Gastroesophageal sphincter (tissue), 4 donors: ENCODE results near the gene HLA-DRA. TPM values are rescaled to one million over a fixed set of nuclear protein-coding genes. Genes with fewer than 3 reads are reported as not detected.

Experiments used
- ATAC-seq: fragments of 150-250 bp; one replicate; pipeline ENCODE4 v1.9.1; 2016; ENCODE audit warnings: mild to moderate bottlenecking, moderate library complexity
- H3K27ac ChIP-seq, 4 donors: fragments of 200-600 bp; sonication (generic) in 3 of 4; 1 replicate in 3 of 4; 2 replicates in 1 of 4; pipeline ENCODE4 v1.5.1; 2016 to 2019
- H3K27me3 ChIP-seq: fragments of 200-600 bp; sonication (generic); one replicate; pipeline ENCODE4 v1.5.1; 2019
- H3K36me3 ChIP-seq, 2 donors: fragments of 200-600 bp; sonication (generic); one replicate each; pipeline ENCODE4 v1.5.1; 2019; ENCODE audit warnings: control low read depth in 1 of 2
- H3K4me1 ChIP-seq, 3 donors: fragments of 200-600 bp; sonication (generic); 1 replicate in 2 of 3; 2 replicates in 1 of 3; pipeline ENCODE4 v1.5.1; 2016 to 2019; ENCODE audit warnings: control low read depth in 2 of 3
- H3K4me3 ChIP-seq, 2 donors: fragments of 200-600 bp; sonication (generic); one replicate each; pipeline ENCODE4 v1.5.1; 2019; ENCODE audit warnings: mild to moderate bottlenecking in 1 of 2, moderate library complexity in 1 of 2
- H3K9me3 ChIP-seq, 3 donors: fragments of 200-600 bp; sonication (generic); one replicate each; pipeline ENCODE4 v1.5.1; 2017 to 2019; ENCODE audit warnings: control low read depth in 2 of 3
- EP300 ChIP-seq: sonication (generic); formaldehyde crosslinking; IDR thresholded peaks from one replicate; pipeline ENCODE4 v1.6.1; 2017; ENCODE audit warnings: antibody characterized with exemption, mild to moderate bottlenecking
- POLR2A ChIP-seq, 2 donors: fragments of 450-650 bp; IDR thresholded peaks; one replicate each; pipeline ENCODE4 v1.6.1; 2017; ENCODE audit warnings: antibody characterized with exemption in 2 of 2, mild to moderate bottlenecking in 2 of 2, moderate library complexity in 1 of 2
- POLR2AphosphoS5 ChIP-seq: sonication (generic); formaldehyde crosslinking; IDR thresholded peaks from one replicate; pipeline ENCODE4 v1.6.1; 2017; ENCODE audit warnings: antibody characterized with exemption
- WGBS, 2 donors: methylation state at CpG; one replicate each; pipeline ENCODE4 v1.1.5; 2018; ENCODE audit warnings: low coverage in 1 of 2; 5-methylcytosine and 5-hydroxymethylcytosine counted together
- total RNA-seq, 4 donors: library from RNA; depleted of rRNA; stranded (reverse); fragments of >200 nt; gene quantifications; one replicate each; pipeline ENCODE4 v1.1.0, GENCODE V29; 2016
- TF ChIP-seq, protein P1 (sequence below), 4 experiments: fragments of 200-600 bp in 2 of 4; fragments of 450-650 bp in 2 of 4; sonication (generic) in 1 of 4; IDR thresholded peaks; one replicate each; pipeline ENCODE4 v1.5.1; 2017 to 2019; ENCODE audit warnings: antibody characterized with exemption in 4 of 4, mild to moderate bottlenecking in 2 of 4, moderate library complexity in 2 of 4

Gene HLA-DRA
- total RNA-seq, 4 donors from 2014 or later: 43.6 to 285 (median 108) TPM

DNA sequence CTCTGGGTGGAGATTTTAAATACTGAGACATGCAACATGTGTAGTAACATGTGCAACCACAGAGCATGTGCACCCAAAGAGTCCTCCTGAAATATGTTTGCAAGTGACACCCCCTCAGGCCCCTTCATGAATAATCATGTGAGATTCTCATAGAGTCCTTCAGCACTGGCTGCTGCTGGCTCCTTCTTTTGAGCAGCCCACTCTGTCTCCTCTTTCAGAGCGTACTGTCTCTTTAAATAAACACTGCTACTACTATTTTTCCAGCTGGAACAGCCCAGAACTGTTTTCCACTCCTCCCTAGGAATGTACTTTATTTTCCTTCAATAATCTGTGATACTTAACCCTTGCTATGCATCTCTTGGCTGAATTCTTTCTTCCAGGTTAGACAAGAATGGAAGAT is 48.4 kb downstream of the HLA-DRA start:
- no peaks in the 10 kb centered on the region for H3K9me3 ChIP-seq
- WGBS, 2 donors: 40% methylated on average over 1 of the region's 1 CpG; no CpG with 5 or more reads in 1 of the 2 donors
- H3K36me3 ChIP-seq: no peaks in the 10 kb centered on the region
- no peak overlapping the region for H3K27ac ChIP-seq
- H3K4me3 ChIP-seq: no peak overlapping the region
- H3K4me1 ChIP-seq: no peaks in the 10 kb centered on the region
- TF ChIP-seq POLR2AphosphoS5 (no peak), POLR2A (IDR thresholded peaks at IDR 0.05) (no peak)
- peak; percentile 46 for ATAC-seq
- H3K27me3 ChIP-seq: peaks cover 8% of the 10 kb centered on the region

DNA sequence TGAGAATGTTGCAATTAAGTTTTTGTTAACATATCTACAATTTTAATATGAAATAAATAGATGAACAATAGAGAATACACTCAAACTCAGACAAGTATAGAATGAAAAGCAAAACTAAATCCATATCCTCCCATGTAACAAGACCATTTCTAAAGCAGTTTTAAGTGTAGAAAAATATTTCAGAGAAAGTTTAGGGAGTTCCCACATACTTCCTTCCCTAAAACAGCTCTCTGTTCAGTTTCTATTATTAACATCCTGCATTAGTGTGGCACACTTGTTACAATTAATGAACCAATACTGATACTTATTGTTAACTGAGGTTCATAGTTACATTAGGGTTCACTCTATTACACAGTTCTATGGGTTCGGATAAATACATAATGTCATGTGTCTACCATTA is 52.0 kb downstream of the HLA-DRA start:
- no peaks in the 10 kb centered on the region for H3K27me3 ChIP-seq
- H3K36me3 ChIP-seq: no peaks in the 10 kb centered on the region
- H3K27ac ChIP-seq: no peak overlapping the region
- TF ChIP-seq EP300 (no peak), POLR2AphosphoS5 (no peak), POLR2A (IDR thresholded peaks at IDR 0.05) (no peak)
- TF ChIP-seq, protein P1, sequence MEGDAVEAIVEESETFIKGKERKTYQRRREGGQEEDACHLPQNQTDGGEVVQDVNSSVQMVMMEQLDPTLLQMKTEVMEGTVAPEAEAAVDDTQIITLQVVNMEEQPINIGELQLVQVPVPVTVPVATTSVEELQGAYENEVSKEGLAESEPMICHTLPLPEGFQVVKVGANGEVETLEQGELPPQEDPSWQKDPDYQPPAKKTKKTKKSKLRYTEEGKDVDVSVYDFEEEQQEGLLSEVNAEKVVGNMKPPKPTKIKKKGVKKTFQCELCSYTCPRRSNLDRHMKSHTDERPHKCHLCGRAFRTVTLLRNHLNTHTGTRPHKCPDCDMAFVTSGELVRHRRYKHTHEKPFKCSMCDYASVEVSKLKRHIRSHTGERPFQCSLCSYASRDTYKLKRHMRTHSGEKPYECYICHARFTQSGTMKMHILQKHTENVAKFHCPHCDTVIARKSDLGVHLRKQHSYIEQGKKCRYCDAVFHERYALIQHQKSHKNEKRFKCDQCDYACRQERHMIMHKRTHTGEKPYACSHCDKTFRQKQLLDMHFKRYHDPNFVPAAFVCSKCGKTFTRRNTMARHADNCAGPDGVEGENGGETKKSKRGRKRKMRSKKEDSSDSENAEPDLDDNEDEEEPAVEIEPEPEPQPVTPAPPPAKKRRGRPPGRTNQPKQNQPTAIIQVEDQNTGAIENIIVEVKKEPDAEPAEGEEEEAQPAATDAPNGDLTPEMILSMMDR (IDR thresholded peaks at IDR 0.05): no peak
- no peak overlapping the region for H3K4me3 ChIP-seq
- no peaks in the 10 kb centered on the region for H3K4me1 ChIP-seq
- ATAC-seq: no peak
- H3K9me3 ChIP-seq: no peaks in the 10 kb centered on the region
- WGBS, 2 donors: 0% methylated on average over 1 of the region's 1 CpG; no CpG with 5 or more reads in 1 of the 2 donors

DNA sequence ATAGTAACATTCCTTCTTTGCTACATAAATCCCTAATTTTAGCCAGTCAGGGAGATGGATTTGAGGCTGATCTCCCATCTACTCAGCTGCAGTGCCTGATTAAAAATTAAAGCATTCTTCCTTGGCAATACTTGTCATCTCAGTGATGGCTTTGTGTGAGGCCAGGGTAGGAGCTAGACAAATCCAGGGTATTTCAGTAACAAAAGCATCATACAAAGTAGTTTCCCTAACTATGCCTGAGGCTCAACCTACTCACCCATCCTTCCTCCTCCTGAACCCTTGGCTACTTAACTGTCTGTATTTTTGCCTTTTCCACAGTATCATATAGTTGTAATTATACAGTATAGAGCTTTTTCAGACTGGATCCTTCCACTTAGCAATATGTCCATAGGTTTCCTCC is 52.7 kb downstream of the HLA-DRA start:
- no peak for ATAC-seq
- TF ChIP-seq POLR2A (IDR thresholded peaks at IDR 0.05): no peak
- TF ChIP-seq, protein P1 (IDR thresholded peaks at IDR 0.05): no peak
- no peak for TF ChIP-seq EP300
- TF ChIP-seq POLR2AphosphoS5: no peak
- H3K4me3 ChIP-seq: no peak overlapping the region
- H3K27me3 ChIP-seq: no peaks in the 10 kb centered on the region
- H3K27ac ChIP-seq: no peak overlapping the region
- H3K9me3 ChIP-seq: no peaks in the 10 kb centered on the region
- no peaks in the 10 kb centered on the region for H3K36me3 ChIP-seq
- no peaks in the 10 kb centered on the region for H3K4me1 ChIP-seq

Other genes starting within 250 kb of the HLA-DRA start
- 10 to 100 TPM; 42.9 to 70.1 (median 61.0) TPM for gene PBX2, start 249.7 kb upstream of the HLA-DRA start, total RNA-seq
- 10 to 100 TPM in 2 of 4 donors, 1 to 10 TPM in 1, under 1 TPM in 1; 0.93 to 16.3 (median 9.0) TPM for gene GPSM3, start 247.2 kb upstream of the HLA-DRA start, total RNA-seq
- gene NOTCH4, start 215.8 kb upstream of the HLA-DRA start, total RNA-seq: 10 to 100 TPM; 10.9 to 26.0 (median 13.2) TPM
- gene TSBP1, start 68.0 kb upstream of the HLA-DRA start, total RNA-seq: not detected
- not detected for gene BTNL2, start 32.7 kb upstream of the HLA-DRA start, total RNA-seq
- gene HLA-DRB5, start 90.4 kb downstream of the HLA-DRA start, total RNA-seq: 10 to 100 TPM in 1 of 4 donors, 1 to 10 TPM in 1, under 1 TPM in 1, not detected in 1; 0.93 to 50.6 (median 7.4) TPM
- gene HLA-DRB1, start 150.0 kb downstream of the HLA-DRA start, total RNA-seq: 10 to 100 TPM in 3 of 4 donors, 1 to 10 TPM in 1; 5.8 to 80.7 (median 55.5) TPM
- gene HLA-DQA1, start 197.5 kb downstream of the HLA-DRA start, total RNA-seq: 1 to 10 TPM in 3 of 4 donors, not detected in 1; 1.7 to 7.8 (median 4.3) TPM
- 1 to 10 TPM in 3 of 4 donors, under 1 TPM in 1; 0.16 to 5.8 (median 1.4) TPM for gene HLA-DQB1, start 226.8 kb downstream of the HLA-DRA start, total RNA-seq